SU-DHL-6 (cell line): ENCODE measurements around the gene COL23A1.
"Not testable (repeated sequence)": the region's sequence is repeated elsewhere in the genome, so short reads cannot be mapped to it uniquely, and the experiment has no call there.

ENCODE experiments used
- H2AFZ ChIP-seq: fragments of 200-600 bp; sonication (generic); 2 replicates; pipeline ENCODE4 v1.6.1; 2014; ENCODE audit warnings: low read depth, mild to moderate bottlenecking, moderate library complexity, mixed read lengths, antibody characterized with exemption, low read length; ENCODE audit not compliant: severe bottlenecking
- H3F3A ChIP-seq: fragments of 200-600 bp; shearing (Covaris generic); 2 replicates; pipeline ENCODE4 v1.6.0; 2016; ENCODE audit warnings: antibody characterized with exemption, mild to moderate bottlenecking; ENCODE audit not compliant: insufficient read depth
- H3K27ac ChIP-seq: fragments of 200-600 bp; sonication (generic); 2 replicates; pipeline ENCODE4 v1.5.1; 2016; ENCODE audit warnings: low read depth, mild to moderate bottlenecking, low read length, moderate library complexity, mixed read lengths
- H3K27me3 ChIP-seq: fragments of 200-600 bp; sonication (generic), shearing (Covaris generic); 2 replicates; pipeline ENCODE4 v1.6.0; 2014; ENCODE audit warnings: mild to moderate bottlenecking, low read length
- H3K36me3 ChIP-seq: fragments of 200-600 bp; sonication (generic); 2 replicates; pipeline ENCODE4 v1.6.1; 2014; ENCODE audit warnings: mild to moderate bottlenecking, low read length, mixed read lengths
- H3K4me2 ChIP-seq: fragments of 300-600, 200-600 bp; shearing (Covaris generic), sonication (generic); 2 replicates; pipeline ENCODE4 v1.6.0; 2014; ENCODE audit warnings: low read length, low read depth, mild to moderate bottlenecking; ENCODE audit not compliant: poor library complexity, severe bottlenecking
- H3K4me3 ChIP-seq: fragments of 200-600 bp; sonication (generic); 2 replicates; pipeline ENCODE4 v1.5.1; 2014; ENCODE audit warnings: antibody characterized with exemption, low read length, mild to moderate bottlenecking, mixed read lengths; ENCODE audit not compliant: insufficient read depth, poor library complexity, severe bottlenecking
- H3K79me2 ChIP-seq: fragments of 200-600 bp; sonication (generic); 2 replicates; pipeline ENCODE4 v1.6.1; 2014; ENCODE audit warnings: mild to moderate bottlenecking, low read length, moderate library complexity; ENCODE audit not compliant: insufficient read depth
- H3K9ac ChIP-seq: fragments of 200-600 bp; sonication (generic); 2 replicates; pipeline ENCODE4 v1.7.0; 2014; ENCODE audit warnings: mild to moderate bottlenecking, low read length
- H3K9me2 ChIP-seq: fragments of 200-600 bp; sonication (generic); replicated peaks from 2 replicates; pipeline ENCODE4 v1.6.1; 2014; ENCODE audit warnings: low read length; ENCODE audit not compliant: insufficient read depth
- H3K9me3 ChIP-seq: fragments of 200-600 bp; sonication (generic); 2 replicates; pipeline ENCODE4 v1.6.1; 2014; ENCODE audit warnings: low read length, mixed read lengths; ENCODE audit not compliant: insufficient read depth
- H4K20me1 ChIP-seq: fragments of 200-600 bp; sonication (generic); 2 replicates; pipeline ENCODE4 v1.6.1; 2014; ENCODE audit warnings: low read depth, mild to moderate bottlenecking, antibody characterized with exemption, low read length, moderate library complexity, mixed read lengths
- CTCF ChIP-seq: fragments of 200-600 bp; sonication (generic); IDR thresholded peaks from one replicate; pipeline ENCODE4 v1.5.1; 2017; ENCODE audit warnings: antibody characterized with exemption, mild to moderate bottlenecking, low read length, moderate library complexity; ENCODE audit not compliant: insufficient read depth, poor library complexity, severe bottlenecking
- EZH2phosphoT487 ChIP-seq: fragments of 200-600 bp; sonication (generic), shearing (Covaris generic); conservative IDR thresholded peaks from 2 replicates; pipeline ENCODE4 v1.6.1; 2018; ENCODE audit warnings: mild to moderate bottlenecking, antibody characterized with exemption, low read length, moderate library complexity, mixed read lengths

The COL23A1 gene

GRCh38 chr5:178370102-178370501 lies 220.1 kb downstream of the COL23A1 start:
- Histone ChIP-seq H3K79me2 (no peaks in the 10 kb centered on the region), H3F3A (no peaks in the 10 kb centered on the region), H3K9me3 (no peaks in the 10 kb centered on the region; the same call in 1 of the 2 replicates), H2AFZ (no peak overlapping the region), H3K4me2 (no peak overlapping the region), H3K27me3 (no peaks in the 10 kb centered on the region), H4K20me1 (no peaks in the 10 kb centered on the region), H3K9ac (no peak overlapping the region), H3K9me2 (no peaks in the 10 kb centered on the region), H3K27ac (no peak overlapping the region), H3K36me3 (no peaks in the 10 kb centered on the region), H3K4me3 (no peak overlapping the region)
- no peak for TF ChIP-seq CTCF
- TF ChIP-seq EZH2phosphoT487: no peak

- H3K9ac ChIP-seq, H4K20me1 ChIP-seq, H3K9me3 ChIP-seq, H2AFZ ChIP-seq, H3K9me2 ChIP-seq, H3F3A ChIP-seq, H3K27me3 ChIP-seq, H3K27ac ChIP-seq, H3K4me3 ChIP-seq, H3K79me2 ChIP-seq, H3K4me2 ChIP-seq, H3K36me3 ChIP-seq: not testable (repeated sequence)
Observed at GRCh38 chr5:178369469-178369868, 220.7 kb downstream of the COL23A1 start.

GRCh38 chr5:178368716-178369300 lies 221.4 kb downstream of the COL23A1 start:
- H3K9me2 ChIP-seq: no peaks in the 10 kb centered on the region
- H3K27ac ChIP-seq: no peak overlapping the region
- no peak overlapping the region for H3K4me3 ChIP-seq
- no peaks in the 10 kb centered on the region; the same call in 1 of the 2 replicates for H3K9me3 ChIP-seq
- no peaks in the 10 kb centered on the region for H3F3A ChIP-seq
- no peaks in the 10 kb centered on the region for H3K79me2 ChIP-seq
- no peak overlapping the region for H3K4me2 ChIP-seq
- TF ChIP-seq EZH2phosphoT487 (no peak), CTCF (no peak)
- H3K36me3 ChIP-seq: no peaks in the 10 kb centered on the region
- no peaks in the 10 kb centered on the region for H4K20me1 ChIP-seq
- no peak overlapping the region for H3K9ac ChIP-seq
- H3K27me3 ChIP-seq: no peaks in the 10 kb centered on the region
- no peak overlapping the region for H2AFZ ChIP-seq

GRCh38 chr5:178368274-178368673 lies 221.9 kb downstream of the COL23A1 start:
- H3K27ac ChIP-seq: no peak overlapping the region

More at GRCh38 chr5:178368274-178368673, 221.9 kb downstream of the COL23A1 start:
- H3K4me2 ChIP-seq: no peak overlapping the region
- no peaks in the 10 kb centered on the region for H3K27me3 ChIP-seq
- no peak overlapping the region for H3K4me3 ChIP-seq
- no peaks in the 10 kb centered on the region for H3F3A ChIP-seq
- H3K9me2 ChIP-seq: no peaks in the 10 kb centered on the region
- no peaks in the 10 kb centered on the region for H4K20me1 ChIP-seq
- no peak overlapping the region for H3K9ac ChIP-seq
- H3K79me2 ChIP-seq: no peaks in the 10 kb centered on the region
- TF ChIP-seq CTCF (no peak), EZH2phosphoT487 (no peak)
- H3K9me3 ChIP-seq: no peaks in the 10 kb centered on the region; the same call in 1 of the 2 replicates
- no peak overlapping the region for H2AFZ ChIP-seq
- H3K36me3 ChIP-seq: no peaks in the 10 kb centered on the region
